Epithelial cell of proximal tubule (primary cell): ENCODE results near the gene BRIP1. TPM values are rescaled to one million over a fixed set of nuclear protein-coding genes. Genes with fewer than 3 reads are reported as not detected.

Source experiments
- DNase-seq: peaks from one replicate; pipeline ENCODE4 v3.0.0-alpha.2; 2011; ENCODE audit warnings: low read depth
- H3K4me3 ChIP-seq: 2 replicates; pipeline ENCODE4 v1.5.1; 2011; ENCODE audit warnings: low read depth, mild to moderate bottlenecking, low read length
- total RNA-seq: library from RNA; depleted of rRNA; stranded (reverse); fragments of >200 nt; gene quantifications from 2 replicates; pipeline ENCODE4 v1.2.3, GENCODE V29; 2015
- TF ChIP-seq, protein P1 (sequence below): conservative IDR thresholded peaks from 2 replicates; pipeline ENCODE4 v1.5.1; 2012; ENCODE audit warnings: low read depth, mild to moderate bottlenecking, low read length

BRIP1 gene
- total RNA-seq, 1 donor from 2014 or later, result 12.6 TPM

DNA sequence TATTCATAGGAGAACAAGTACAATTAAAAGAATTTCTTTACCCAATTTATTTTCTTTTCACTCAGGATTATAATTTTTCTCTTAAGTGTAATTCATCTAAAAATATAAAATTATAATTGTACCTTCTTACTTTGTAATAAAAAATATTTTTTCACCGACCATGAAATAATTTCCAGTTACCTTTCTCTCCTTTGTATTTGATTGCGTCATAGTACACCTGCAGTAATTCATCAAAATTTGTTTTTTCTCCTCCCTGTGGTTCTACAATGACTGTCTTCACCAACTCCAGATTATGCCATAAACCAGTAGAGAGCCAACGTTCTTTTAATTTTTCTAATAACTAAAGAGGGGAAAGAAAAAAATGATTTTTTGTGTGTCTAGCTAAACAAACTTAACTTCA lies 119.1 kb downstream of the BRIP1 start:
- no peak for DNase-seq
- no peak overlapping the region for H3K4me3 ChIP-seq
- TF ChIP-seq, protein P1, sequence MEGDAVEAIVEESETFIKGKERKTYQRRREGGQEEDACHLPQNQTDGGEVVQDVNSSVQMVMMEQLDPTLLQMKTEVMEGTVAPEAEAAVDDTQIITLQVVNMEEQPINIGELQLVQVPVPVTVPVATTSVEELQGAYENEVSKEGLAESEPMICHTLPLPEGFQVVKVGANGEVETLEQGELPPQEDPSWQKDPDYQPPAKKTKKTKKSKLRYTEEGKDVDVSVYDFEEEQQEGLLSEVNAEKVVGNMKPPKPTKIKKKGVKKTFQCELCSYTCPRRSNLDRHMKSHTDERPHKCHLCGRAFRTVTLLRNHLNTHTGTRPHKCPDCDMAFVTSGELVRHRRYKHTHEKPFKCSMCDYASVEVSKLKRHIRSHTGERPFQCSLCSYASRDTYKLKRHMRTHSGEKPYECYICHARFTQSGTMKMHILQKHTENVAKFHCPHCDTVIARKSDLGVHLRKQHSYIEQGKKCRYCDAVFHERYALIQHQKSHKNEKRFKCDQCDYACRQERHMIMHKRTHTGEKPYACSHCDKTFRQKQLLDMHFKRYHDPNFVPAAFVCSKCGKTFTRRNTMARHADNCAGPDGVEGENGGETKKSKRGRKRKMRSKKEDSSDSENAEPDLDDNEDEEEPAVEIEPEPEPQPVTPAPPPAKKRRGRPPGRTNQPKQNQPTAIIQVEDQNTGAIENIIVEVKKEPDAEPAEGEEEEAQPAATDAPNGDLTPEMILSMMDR, result no peak

DNA sequence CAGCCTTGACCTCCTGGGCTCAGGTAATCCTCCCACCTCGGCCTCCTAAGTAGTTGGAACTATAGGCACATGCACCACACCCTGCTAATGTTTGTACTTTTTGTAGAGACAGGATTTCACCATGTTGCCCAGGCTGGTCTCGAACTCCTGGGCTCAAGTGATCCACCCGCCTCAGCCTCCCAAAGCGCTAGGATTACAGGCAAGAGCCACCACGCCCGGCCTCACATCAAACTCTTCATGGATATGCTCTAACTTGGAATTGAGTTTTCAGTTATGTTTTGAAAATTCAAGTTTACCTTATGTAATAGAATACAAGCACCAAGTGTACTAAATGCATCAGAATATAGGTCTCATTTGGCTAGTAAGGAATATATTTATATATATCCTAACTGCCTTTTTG lies 119.6 kb downstream of the BRIP1 start:
- TF ChIP-seq, protein P1, result no peak
- no peak for DNase-seq
- H3K4me3 ChIP-seq, result no peak overlapping the region

DNA sequence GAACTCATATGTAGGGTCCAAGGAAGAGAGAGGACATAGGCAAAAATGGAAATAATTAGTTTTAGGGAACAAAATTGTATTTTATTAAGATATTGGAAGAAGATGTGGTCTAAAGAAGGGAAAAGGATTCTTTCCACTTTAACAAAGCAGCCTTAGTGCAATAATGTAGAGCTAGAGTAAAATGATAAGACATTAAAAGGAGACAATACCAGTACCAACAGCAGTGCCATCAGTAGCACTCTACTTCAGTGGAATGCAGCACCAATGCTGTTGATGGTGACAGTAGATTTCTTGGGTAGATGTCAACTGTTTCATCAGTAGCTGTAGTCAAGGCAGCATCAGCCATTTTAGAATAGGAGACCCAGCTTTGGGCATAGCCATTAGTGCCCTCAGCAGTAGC lies 124.3 kb downstream of the BRIP1 start:
- DNase-seq, result no peak
- H3K4me3 ChIP-seq, result no peak overlapping the region
- TF ChIP-seq, protein P1, result no peak

DNA sequence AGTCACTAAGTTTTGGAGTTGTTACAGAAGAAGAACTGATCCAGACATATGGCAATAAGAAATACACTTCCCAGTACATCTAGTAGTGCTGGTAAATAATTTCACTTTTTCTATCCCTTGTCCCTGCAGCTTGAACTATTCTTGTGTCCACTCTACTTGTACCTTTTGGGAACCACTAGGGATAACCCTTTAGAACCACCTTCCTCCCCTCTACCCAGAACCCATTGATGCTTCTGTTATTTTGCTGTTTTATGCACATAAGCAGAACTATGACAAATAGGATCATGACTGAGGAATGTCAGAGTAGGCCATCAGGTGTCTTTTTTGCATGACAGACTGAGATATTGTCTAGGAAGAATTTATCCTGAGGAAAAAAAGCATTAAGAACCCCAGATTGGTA lies 125.1 kb downstream of the BRIP1 start:
- DNase-seq, result no peak
- TF ChIP-seq, protein P1, result no peak
- no peak overlapping the region for H3K4me3 ChIP-seq

DNA sequence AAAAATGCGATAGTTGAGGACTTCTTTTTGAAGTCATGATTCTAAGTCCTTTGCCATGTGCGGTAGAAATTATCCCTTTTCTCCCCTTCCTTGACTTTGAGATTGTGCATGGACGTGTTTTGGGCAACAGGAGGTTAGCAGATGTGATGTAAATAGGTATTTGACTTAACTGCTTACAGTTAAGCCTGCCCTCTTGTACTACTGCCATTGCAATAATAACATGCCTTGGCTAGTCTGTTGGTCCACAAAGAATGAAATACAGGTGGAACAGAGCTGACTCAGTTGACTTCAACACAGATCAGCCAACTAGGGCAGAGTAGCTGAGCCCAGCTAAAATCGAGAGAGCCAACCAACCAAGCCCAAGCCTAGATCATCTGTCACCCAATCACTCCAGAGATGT lies 125.5 kb downstream of the BRIP1 start:
- no peak overlapping the region for H3K4me3 ChIP-seq
- no peak for DNase-seq
- TF ChIP-seq, protein P1, result no peak

DNA sequence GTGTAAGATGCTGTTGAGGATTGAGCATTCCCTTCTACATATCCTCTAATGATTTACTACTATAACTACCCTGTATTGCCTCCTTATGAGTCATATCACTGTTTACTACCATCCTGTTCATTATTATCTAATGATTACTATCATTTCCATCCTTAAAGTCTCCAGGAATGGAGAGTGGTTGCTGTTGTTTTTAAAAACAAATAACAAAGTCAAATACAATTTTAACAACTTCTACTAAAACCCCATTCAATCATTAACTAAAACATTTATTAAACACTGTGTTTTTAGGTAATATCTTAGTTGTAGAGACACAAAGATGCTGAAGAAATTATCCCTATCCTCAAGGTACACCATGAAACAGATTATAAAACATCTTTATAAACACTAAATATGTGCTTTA lies 126.9 kb downstream of the BRIP1 start:
- no peak for DNase-seq
- no peak overlapping the region for H3K4me3 ChIP-seq
- TF ChIP-seq, protein P1, result no peak

DNA sequence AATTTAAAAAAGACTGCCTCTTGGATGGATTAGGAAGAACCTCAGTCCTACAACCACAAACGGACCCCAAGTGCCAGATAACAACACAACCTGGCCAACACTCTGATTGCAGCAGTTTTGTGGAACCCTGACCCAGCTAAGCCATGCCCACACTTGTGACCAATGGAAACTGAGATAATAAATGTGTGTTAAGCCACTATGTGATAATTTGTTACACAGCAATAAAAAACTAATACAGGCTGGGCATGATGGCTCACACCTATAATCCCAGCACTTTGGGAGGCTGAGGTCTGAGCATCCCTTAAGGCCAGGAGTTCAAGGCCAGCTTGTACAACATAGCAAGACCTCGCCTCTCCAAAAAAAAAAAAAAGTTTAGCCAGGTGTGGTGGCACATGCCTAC lies 127.5 kb downstream of the BRIP1 start:
- TF ChIP-seq, protein P1, result no peak
- DNase-seq, result no peak
- H3K4me3 ChIP-seq, result no peak overlapping the region
